Renal pelvis (tissue), 4 donors: ENCODE results near the gene CACNA1G. TPM values are rescaled to one million over a fixed set of nuclear protein-coding genes. Genes with fewer than 3 reads are reported as not detected.

Experiments
- DNase-seq: peaks from one replicate; pipeline ENCODE4 v3.0.0-alpha.2; 2013
- polyA plus RNA-seq, 3 donors: library from polyadenylated mRNA; unstranded; fragments of 120-200 nt; gene quantifications; one replicate each; pipeline ENCODE4 v1.2.1, GENCODE V29; 2013; ENCODE audit not compliant: insufficient read length in 3 of 3

Gene CACNA1G
- polyA plus RNA-seq, 3 donors = 6.3 to 8.1 (median 7.7) TPM

DNA sequence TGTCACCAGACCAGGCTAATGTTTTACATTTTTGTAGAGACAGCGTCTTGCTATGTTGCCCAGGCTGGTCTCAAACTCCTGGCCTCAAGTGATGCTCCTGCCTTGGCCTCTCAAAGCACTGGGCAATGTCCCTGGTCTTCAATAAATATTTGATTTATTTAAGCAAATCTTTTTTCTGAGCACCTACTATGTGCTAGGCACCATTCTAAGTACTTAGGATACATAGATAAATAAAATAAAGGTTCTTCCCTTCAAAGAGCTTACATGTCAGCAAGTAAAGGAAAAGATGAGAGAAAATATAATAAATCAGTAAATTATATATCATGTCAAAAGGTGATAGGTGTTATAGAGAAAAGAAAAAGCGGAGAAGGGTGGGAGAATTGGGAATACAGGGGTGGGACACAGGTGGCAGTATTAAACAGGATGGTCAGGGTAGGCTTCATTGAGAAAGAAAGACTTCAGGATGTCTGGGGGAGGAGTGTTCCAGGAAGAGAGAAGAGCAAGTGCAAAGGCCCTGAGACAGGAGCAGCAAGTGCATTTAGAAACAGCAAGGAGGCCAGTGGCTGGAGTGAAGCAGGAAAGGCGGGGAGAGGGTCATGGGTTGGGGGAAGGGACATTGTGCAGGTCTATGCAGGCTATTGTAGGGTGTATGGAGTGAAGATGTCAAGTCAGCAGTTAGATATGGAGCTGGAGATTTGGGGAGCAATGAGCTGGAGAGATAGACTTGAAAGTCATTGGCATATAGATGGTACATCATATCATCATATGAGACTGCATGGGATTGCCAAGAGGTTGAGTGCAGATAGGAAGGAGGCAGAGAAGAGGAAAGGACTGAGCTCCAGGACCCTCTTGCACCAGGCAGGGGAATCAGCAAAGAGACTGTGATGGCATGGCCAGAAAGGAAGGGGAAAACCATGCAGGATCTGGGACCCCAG lies 85.5 kb downstream of the CACNA1G start:
- no peak for DNase-seq

DNA sequence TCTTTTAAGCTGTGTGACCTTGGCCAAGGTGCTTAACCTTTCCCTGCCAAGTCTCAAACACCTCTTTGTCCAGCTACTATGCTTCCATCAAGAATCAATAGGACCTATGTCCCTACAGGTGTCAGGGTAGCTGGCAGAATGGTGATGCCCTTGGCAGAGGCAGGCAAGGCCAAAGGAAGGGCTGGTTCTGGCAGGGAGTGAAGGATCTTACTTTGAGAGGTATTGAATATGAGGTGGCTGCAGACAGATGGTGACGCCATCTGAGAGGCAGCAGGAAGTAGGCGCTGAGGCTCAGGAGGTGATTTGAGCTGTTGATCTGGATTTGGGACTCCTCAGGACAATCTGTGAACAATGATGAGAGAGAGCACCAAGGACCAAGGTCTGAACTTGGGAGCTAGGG lies 86.7 kb downstream of the CACNA1G start:
- no peak for DNase-seq

DNA sequence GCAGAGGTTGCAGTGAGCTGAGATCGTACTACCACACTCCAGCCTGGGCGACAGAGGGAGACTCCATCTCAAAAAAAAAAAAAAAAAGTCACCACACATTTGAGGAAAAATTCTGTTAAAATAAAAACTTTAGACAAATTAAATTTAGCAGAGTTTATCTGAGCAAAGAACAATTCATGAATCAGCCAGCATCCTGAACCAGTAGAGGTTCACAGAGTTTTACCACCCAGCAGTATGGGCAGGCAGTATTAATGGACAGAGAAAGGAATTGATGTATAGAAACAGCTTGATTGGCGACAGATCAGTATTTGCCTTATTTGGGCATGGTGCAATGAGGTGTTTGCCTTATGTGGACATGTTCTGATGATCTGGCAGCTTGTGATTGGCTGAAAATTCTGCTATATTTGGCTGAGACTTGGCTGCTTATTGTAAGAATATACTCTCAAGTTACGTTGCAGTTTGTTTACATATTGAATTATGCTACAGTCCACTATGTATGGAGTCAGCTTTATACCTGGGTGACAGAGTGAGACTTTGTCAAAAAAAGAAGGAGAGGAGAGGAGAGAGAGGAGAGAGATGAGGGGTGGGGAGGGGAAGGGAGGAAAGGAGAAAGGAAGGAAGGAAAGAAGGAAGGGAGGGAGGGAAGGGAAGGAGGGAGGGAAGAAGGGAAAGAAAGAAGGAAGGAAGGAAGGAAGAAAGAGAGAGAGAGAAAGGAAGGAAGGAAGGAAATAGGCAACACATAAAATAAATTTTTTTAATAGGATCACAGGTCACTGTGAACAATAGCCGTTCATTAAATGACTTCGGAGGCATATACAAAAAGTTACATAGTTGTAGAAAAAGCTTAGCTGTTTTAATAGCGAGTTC lies 88.8 kb downstream of the CACNA1G start:
- DNase-seq = no peak

DNA sequence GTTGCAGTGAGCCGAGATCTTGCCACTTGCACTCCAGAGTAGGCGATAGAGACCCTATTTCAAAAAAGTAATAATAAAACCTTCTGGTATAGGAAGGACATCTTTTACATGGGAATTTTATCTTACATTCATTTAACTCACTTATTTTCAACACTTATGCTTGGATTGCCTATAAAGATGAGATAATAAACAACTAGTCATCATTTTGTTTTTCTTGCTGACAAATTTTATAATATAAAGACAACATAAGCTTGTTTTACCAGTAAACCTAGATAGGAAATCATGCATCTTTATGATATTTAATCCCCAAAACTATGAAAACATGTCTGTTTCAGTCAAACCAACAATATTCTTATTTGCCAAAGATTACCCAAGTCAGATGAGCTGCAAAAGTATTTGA lies 91.1 kb downstream of the CACNA1G start:
- no peak for DNase-seq

DNA sequence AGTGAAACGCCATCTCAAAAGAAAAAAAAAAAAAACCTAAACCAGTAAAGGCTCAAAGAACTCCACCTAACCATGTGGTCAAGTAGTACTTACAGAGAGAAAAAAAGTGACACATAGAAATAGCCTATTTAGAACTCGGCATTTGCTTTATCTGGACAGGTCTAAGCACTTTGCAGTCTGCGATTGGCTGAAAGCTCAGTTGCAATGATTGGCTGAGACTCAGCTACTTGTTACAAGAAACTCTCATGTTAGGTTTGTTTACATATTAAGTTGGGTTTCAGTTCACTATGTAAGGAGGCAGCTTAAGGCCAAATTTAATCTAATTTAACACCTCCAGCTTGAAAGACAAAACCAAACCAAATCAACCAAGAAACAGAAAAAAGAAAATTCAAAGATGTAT lies 93.2 kb downstream of the CACNA1G start:
- no peak for DNase-seq

DNA sequence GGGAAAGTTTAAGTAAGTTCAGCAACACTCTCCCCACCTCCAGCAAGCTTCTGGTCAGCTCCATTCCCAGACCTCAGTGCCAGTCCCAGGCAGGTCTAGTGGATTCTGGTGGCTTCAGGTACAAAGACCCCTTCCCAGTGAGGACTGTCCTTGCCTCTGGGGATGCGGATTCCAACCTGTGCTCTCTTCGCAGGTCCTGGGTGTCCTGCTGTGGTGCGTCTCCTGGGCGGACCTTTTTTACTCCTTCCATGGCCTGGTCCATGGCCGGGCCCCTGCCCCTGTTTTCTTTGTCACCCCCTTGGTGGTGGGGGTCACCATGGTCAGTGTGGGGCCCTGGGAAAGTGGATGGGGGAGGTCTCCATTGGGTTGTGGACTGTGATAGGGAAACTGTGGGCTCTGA lies 96.0 kb downstream of the CACNA1G start:
- no peak for DNase-seq

DNA sequence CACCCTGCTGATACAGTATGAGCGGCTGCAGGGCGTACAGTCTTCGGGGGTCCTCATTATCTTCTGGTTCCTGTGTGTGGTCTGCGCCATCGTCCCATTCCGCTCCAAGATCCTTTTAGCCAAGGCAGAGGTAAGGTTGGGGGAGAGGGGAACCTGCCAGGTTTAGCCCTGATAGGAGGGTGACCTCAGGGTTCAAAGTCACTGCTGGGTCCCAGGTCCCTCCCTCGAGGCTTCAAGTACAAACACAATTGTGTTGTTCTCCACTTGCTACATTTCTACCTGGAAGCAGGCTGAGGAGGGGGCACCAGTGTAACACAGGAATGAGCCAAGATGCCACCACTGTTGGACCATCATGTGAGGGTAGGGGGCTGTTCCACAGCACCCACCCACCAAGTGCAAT lies 96.5 kb downstream of the CACNA1G start:
- DNase-seq = no peak

DNA sequence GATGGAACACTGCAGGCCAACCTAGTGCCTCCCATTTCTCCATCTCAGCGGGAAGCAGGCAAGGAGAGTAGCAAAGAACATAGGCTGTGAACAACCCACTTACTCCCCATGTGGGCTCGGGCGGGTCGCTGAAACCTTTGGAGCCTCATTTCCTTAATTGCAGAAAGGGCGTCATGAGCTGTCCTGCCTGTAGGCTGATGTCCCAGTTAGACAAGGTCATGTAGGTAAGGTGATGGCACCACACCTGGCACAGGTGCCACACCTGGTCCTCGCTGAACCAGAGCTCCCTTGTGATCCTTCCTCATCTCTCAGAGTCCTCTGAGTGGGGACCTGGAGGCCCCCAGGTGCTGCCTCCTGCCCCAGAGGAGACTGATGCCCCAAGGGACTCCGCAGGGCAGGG lies 97.1 kb downstream of the CACNA1G start:
- no peak for DNase-seq

DNA sequence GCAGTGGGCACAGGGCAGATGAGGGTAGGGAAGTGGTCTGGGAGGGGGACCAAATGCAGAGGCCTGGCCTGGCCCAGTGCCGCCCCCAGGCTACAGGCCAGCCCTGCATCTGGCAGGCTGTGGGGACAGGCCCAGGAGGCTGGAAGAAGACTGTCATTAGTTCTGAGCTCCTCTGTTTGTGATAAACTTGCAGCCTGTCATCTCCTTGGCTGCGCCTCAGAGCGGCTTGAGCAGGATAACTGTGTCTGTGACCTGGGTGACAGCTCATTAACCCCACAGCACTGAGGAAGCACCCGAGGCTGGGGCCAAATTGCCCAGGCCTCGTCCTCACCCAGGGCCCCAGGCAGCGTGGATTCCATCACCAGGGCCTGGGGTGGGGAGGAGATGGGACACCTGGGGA lies 98.1 kb downstream of the CACNA1G start:
- DNase-seq = no peak

DNA sequence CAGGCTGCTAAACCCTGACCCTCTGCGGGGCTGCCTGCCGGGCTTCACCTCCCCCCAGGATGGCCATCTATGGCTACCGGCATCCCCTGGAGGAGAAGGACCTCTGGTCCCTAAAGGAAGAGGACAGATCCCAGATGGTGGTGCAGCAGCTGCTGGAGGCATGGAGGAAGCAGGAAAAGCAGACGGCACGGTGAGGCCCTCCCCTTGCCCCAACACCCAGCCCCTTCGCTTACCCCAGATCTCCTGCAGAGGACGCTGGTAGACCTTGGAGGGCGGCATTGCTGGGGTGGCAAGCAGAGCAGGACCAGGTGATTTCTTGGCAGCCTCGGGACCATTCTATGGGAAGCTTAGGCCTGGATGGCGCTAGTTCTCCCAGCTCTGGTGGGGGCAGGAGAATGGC lies 98.7 kb downstream of the CACNA1G start:
- no peak for DNase-seq

DNA sequence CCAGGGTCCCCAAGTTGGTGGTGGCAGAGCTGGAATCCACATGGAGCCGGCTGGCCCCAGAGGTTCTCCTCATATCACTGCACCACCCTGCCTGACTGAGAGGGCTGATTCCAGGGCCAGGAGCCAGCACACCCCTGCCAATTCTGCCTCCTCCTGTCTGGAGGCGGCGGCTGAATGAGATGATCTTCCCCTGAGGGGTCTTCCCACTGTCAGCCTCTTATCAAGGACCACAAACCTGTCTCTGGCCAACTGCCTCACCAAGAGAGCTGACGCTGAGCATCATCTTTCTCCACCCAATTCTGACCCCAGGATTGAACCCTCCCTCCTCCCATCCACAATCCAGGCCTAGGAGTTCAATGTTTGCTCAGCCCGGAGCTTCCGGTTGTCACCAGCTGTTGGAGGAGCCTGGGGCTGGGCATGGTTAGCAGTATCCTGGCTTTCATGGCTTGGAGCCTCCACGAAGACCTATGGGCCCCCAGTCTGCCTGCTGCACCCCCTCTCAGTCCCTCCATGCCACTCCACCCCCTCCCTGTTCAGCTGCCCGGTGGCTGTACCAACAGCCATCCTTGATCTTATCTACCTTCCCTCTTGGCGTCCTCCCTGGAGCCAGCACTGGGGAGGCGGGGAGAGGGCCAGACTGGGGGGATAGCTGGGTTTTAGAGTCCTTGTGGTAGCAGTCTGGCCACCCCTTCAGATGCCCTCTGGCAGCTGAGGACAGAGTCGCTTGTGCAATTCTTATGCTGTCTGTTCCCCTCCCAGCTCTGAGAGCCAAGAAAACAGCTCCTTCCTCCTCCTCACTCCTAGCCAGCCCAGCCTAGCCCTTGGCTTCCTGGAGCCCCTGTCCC lies 99.7 kb downstream of the CACNA1G start:
- no peak for DNase-seq

DNA sequence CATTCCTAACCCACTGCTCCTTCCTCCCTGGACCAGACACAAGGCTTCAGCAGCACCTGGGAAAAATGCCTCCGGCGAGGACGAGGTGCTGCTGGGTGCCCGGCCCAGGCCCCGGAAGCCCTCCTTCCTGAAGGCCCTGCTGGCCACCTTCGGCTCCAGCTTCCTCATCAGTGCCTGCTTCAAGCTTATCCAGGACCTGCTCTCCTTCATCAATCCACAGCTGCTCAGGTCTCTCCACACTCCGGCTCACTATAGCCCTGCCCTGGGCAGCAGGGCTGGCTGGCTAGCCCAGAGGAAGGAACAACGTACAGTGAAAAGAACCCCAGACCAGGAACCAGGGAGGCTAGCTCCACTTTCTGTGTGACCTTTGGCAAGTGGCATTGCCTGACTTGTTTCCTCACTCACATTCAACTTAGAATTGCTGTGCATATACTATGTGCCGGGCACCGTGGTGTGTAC lies 100.4 kb downstream of the CACNA1G start:
- DNase-seq = no peak

DNA sequence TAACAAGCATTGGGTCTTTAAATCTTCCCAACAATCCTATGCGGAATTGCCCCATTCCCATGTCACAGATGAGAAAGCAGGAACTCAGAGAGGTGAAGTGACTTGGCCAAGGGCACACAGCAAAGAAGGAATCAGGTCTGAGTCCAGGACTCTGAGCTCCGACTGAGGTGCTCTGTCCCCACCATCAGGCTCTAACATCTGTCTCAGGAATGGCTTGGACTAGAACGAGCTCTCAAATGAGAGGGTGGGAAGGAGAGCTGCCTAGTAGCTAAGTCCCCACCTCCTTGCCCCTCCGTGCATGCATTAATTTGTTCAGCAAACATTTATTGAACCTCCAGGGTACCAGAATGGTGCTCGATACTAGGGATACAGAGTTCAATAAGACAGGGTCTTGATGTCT lies 100.8 kb downstream of the CACNA1G start:
- DNase-seq = no peak

DNA sequence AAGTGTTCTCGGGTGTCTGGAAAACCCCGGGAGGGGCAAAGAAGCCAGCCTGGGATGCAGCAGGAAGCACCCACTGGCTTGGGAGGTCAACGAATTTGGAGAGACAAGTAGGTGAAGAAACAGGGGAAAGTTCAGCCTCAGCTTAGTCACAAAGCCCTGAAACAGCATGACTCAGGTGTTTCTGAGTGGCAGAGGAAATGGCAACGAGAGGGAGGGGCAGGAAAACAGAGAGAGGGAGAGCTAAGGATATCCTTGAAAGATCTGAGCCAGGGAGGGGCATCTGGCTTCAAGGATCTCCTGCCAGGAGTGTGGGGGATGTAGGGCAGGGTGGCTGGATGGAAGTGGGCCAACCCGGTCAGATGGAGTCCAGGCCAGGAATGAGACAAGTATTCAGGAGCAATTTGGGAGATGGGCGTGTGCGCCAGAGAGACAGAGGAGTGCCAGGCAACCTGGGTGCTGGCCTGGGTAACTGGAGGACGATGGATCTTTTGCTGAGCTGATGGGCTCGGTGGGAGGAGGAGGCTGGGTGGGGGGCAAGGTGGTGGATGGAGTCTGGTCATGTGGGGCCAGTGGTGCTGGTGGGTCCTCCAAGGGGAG lies 101.4 kb downstream of the CACNA1G start:
- no peak for DNase-seq

DNA sequence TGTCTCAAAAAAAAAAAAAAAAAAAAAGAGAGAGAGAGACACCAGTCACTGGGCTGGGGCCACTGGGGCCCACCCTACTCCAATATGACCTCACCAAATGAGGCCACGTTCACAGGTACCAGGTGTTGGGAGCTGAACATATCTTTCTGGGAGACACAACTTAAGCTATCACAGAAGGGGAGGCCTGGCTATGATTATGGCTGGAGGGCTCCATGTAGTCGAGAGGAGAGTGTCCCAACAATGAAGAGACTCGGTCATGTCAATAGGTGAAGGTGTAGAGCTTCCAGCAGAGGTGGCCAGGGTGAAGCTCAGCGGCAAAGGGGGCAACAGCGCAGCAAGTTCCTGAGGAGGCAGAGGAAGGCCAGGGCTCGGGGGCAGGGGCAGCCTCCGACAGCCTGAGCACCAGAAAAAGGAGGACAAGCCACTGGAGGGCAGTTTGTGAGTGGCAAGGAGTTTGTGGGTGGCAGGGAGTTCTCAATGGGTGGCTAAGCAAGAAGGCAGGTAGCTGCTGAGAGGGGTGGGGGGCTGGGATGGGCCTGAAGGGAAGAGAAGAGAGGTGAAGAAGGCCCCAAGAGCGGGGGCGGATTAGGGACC lies 102.2 kb downstream of the CACNA1G start:
- no peak for DNase-seq

DNA sequence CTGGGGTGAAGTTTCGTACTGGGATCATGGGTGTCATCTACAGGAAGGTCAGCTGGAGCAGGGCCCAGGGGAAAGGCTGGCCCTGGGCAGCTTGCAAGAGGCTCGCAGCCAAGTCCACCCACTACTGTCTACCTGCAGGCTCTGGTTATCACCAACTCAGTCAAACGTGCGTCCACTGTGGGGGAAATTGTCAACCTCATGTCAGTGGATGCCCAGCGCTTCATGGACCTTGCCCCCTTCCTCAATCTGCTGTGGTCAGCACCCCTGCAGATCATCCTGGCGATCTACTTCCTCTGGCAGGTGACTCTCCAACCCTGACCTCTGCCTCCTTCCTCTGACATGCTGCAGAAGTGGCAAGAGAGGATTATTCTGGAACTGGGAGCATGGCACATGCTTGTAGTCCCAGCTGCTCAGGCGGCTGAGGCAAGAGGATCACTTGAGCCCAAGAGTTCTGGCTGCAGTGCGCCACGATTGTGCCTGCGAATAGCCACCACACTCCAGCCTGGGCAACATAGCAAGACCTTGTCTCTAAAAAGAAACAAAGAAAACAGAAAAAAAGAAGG lies 103.4 kb downstream of the CACNA1G start:
- no peak for DNase-seq

DNA sequence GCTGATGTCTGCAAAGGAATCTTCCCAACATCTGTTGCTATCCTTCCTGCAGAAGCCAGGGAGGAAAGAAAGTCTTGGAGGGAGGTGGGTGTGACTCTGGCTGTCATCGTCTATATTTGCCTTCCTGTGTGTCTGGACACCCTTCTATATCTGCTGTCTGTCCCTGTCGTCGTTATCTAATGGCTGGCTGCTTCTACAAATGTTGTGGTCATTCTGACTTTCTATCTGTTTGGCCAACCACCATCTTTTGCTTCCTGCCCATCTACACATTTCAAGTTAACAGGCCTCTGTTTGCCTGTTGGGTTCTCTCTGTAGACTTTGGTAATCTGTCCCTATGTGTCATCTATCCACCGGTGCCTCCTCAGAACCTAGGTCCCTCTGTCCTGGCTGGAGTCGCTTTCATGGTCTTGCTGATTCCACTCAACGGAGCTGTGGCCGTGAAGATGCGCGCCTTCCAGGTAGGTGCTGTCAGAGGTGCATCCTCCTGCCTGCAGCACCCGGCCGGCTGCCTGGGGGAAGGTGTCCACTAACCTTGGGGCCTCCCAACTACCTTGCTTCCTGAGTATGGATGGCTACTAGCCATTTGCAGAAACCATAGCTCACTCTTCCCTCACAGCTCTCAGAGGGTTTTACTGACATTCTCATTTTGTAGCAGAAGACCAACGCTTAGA lies 104.4 kb downstream of the CACNA1G start:
- no peak for DNase-seq

DNA sequence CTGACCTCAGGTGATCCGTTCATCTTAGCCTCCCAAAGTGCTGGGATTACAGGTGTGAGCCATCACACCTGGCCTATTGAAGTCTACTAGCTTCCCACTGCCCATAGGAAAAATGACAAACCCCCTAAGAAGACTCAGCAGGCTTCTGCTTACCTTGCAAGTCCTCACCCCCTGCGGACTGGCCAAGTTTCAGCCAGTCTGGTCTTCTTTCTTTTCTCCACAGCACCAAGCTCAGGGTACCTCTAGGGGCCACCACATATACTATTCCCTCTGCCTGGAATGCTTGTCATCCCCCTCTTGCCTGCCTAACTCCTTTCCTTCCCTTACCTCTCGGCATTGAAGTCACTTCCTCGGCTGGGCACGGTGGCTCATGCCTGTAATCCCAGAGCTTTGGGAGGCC lies 105.3 kb downstream of the CACNA1G start:
- DNase-seq = no peak

DNA sequence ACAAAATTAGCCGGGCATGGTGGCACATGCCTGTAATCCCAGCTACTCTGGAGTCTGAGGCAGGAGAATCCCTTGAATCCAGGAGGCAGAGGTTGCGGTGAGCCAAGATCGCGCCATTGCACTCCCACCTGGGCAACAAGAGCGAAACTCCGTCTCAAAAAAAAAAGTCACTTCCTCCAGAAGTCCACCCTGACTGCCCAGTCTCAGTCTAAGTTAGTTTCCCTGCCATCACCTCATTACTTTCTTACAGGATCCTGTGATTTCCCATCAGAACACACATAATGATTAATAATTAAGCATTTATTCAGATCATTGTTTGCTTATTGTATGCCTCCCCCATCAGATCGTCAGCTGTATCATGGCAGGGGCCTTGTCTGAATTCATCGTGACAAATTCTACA lies 105.8 kb downstream of the CACNA1G start:
- DNase-seq = no peak
